Stimulated activated CD4-positive, alpha-beta T cell treated with anti-CD3 and anti-CD28 coated beads, Interleukin-2, amount 100 ng/mL, for 48 hours (primary cell): ENCODE results near the gene PGBD5.
A peak's percentile ranks its signal among the peaks of the same experiment; 100 is the strongest.
"Not testable (repeated sequence)": the region's sequence is repeated elsewhere in the genome, so short reads cannot be mapped to it uniquely, and the experiment has no call there.

Experiments used
- DNase-seq, 2 donors: peaks; one replicate each; pipeline ENCODE4 v3.0.0-alpha.2; 2020

Gene PGBD5, protein sequence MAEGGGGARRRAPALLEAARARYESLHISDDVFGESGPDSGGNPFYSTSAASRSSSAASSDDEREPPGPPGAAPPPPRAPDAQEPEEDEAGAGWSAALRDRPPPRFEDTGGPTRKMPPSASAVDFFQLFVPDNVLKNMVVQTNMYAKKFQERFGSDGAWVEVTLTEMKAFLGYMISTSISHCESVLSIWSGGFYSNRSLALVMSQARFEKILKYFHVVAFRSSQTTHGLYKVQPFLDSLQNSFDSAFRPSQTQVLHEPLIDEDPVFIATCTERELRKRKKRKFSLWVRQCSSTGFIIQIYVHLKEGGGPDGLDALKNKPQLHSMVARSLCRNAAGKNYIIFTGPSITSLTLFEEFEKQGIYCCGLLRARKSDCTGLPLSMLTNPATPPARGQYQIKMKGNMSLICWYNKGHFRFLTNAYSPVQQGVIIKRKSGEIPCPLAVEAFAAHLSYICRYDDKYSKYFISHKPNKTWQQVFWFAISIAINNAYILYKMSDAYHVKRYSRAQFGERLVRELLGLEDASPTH

GRCh38 chr1:230426246-230427093 lies at the start of gene PGBD5:
PGBD5 (minus strand) TSS chr1:230426332; CDS start chr1:230425928, 404 bp downstream.
- peak; percentile 60 to 65 for DNase-seq

- DNase-seq = not testable (repeated sequence)
These were observed 48.8 kb upstream of the PGBD5 start for GRCh38 chr1:230474924-230475323.

GRCh38 chr1:230470750-230471149 lies 44.6 kb upstream of the PGBD5 start:
- DNase-seq = not testable (repeated sequence)

- no peak for DNase-seq
These were observed 43.1 kb upstream of the PGBD5 start for GRCh38 chr1:230469271-230469670.

GRCh38 chr1:230465691-230466090 lies 39.6 kb upstream of the PGBD5 start:
- no peak for DNase-seq

- no peak for DNase-seq
These were observed 38.5 kb upstream of the PGBD5 start for GRCh38 chr1:230464671-230465070.

DNA sequence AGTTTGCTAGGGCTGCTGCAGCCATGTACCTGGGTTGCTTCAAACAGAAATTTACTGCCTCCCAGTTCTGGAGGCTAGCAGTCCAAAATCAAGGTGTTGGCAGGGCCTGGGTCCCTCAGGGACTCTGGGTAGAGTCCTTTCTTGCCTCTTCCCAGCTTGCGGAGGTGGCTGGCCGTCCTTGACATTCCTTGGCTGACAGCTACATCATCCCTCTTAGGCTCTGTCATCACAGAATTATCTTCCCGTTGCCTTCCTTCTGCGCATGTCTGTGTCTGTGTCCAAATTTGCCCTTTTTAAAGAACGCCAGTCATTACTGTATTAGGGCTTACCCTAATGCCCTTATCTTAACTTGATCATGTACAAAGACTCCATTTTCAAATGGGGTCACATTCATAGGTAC lies 37.6 kb upstream of the PGBD5 start:
- no peak for DNase-seq

DNA sequence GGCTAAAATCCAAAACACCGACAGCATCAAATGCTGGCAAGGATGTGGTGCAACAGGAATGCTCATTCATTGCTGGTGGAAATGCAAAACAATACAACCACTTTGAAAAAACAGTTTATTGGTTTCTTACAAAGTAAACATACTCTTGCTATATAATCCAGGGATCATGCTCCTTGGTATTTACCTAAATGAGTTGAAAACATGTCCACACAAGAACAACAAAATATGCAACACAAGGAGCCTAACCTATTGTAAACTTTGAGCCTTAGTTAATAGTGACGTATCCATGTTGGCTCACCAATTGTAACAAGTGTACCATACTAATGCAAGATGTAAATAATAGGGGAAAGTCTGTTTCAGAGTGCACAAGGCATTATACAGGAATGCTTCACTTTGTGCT lies 37.2 kb upstream of the PGBD5 start:
- DNase-seq = no peak

- no peak for DNase-seq
These were observed 33.3 kb upstream of the PGBD5 start for GRCh38 chr1:230459465-230459864.

- no peak for DNase-seq
These were observed 32.4 kb upstream of the PGBD5 start for GRCh38 chr1:230458509-230458908.

DNA sequence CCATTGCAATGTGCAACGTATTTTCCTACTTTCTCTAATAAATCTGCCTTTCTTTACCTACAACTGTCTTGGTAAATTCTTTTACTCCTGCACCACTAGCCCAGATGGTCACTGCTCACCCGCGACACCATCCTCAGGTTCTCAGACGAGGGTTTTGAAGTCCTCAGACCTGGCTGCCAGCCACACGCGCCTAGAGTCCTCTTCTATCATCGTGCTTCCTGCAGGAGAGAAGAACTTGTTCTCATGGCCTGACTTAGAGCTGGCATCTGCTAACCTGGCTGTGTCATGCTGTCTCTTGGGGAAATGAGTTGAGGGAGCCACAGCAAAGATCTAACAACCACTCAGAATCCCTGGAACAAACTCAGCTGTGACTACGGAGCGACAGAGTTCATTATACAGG lies 30.3 kb upstream of the PGBD5 start:
- DNase-seq = no peak

- no peak for DNase-seq
These were observed 29.2 kb upstream of the PGBD5 start for GRCh38 chr1:230455291-230455690.

DNA sequence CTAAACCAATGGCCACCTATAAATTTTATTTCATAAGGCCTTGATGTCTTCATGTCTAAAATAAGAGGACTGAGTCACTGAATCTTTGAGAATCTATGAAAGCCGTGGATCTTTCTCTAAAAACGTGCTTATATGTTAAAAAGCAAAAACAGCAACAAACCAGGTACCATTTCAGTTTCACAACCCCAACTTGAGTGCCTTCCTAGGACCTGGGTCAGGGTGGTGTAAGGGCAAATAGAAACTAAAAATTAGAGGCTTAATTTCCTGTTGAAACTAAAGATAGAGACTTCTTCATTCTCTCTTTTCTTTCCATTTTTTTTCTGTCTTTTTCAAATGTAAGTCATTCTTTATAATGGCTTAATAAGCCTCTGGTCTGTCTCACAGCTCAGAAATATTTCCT lies 27.2 kb upstream of the PGBD5 start:
- DNase-seq = no peak

- DNase-seq = no peak
These were observed 15.3 kb upstream of the PGBD5 start for GRCh38 chr1:230441183-230442029.

GRCh38 chr1:230435108-230435507 lies 9.0 kb upstream of the PGBD5 start:
- no peak for DNase-seq

DNA sequence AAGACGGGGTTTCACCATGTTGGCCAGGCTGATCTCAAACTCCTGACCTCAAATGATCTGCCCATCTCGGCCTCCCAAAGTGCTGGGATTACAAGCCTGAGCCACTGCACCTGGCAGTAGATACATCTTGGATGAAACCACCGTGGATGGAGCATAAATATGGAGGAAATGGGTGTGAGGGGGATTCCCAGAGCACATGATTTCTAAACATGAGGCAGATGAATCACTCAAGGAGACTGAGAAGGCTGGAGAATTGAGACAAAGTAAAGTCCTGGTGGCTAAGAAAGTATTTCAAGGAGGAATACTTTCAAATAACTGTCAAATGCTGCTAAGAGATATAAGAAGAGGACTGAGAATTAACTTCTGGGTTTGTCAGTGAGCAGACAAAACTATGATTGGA lies 5.4 kb upstream of the PGBD5 start:
- no peak for DNase-seq

GRCh38 chr1:230430499-230430898 lies 4.4 kb upstream of the PGBD5 start:
- no peak for DNase-seq

GRCh38 chr1:230429067-230429735 lies 3.1 kb upstream of the PGBD5 start:
- DNase-seq = no peak

GRCh38 chr1:230427981-230428380 lies 1.8 kb upstream of the PGBD5 start:
- DNase-seq = no peak

GRCh38 chr1:230427094-230427876 lies 1.2 kb upstream of the PGBD5 start:
- DNase-seq = no peak
